GM18498 (cell line): ENCODE results near the gene AIMP1.
"Not testable (repeated sequence)": the region's sequence is repeated elsewhere in the genome, so short reads cannot be mapped to it uniquely, and the experiment has no call there.

Experiments
- ATAC-seq: cut with Tn5 transposase; IDR thresholded peaks from one replicate; pipeline ENCODE4 v1.9.1; 2021; ENCODE audit warnings: mild to moderate bottlenecking, moderate library complexity; ENCODE audit not compliant: unreplicated experiment

The AIMP1 gene

GRCh38 chr4:106344647-106344970 is 28.3 kb downstream of the AIMP1 start:
- no peak for ATAC-seq

- no peak for ATAC-seq
Observed at GRCh38 chr4:106347167-106347566, 30.8 kb downstream of the AIMP1 start.

- no peak for ATAC-seq
Observed at GRCh38 chr4:106351016-106351415, 34.7 kb downstream of the AIMP1 start.

GRCh38 chr4:106353786-106354185 is 37.4 kb downstream of the AIMP1 start:
- ATAC-seq = no peak

- ATAC-seq = no peak
Observed at GRCh38 chr4:106355193-106355592, 38.8 kb downstream of the AIMP1 start.

- no peak for ATAC-seq
Observed at GRCh38 chr4:106358899-106359298, 42.5 kb downstream of the AIMP1 start.

- ATAC-seq = no peak
Observed at GRCh38 chr4:106362086-106362825, 45.9 kb downstream of the AIMP1 start.

- ATAC-seq = no peak
Observed at GRCh38 chr4:106364282-106364681, 47.9 kb downstream of the AIMP1 start.

GRCh38 chr4:106365613-106366012 is 49.3 kb downstream of the AIMP1 start:
- no peak for ATAC-seq

GRCh38 chr4:106366026-106366425 is 49.7 kb downstream of the AIMP1 start:
- no peak for ATAC-seq

GRCh38 chr4:106367072-106367471 is 50.7 kb downstream of the AIMP1 start:
- ATAC-seq = no peak

GRCh38 chr4:106368678-106369077 is 52.3 kb downstream of the AIMP1 start, which contains the start of gene GIMD1:
Gene GIMD1 (minus strand): TSS chr4:106368778. CDS start chr4:106367435, 1,343 bp downstream.
- ATAC-seq = no peak

GRCh38 chr4:106369456-106370060 is 53.2 kb downstream of the AIMP1 start:
- ATAC-seq = peak; percentile 68

GRCh38 chr4:106370214-106370613 is 53.9 kb downstream of the AIMP1 start:
- no peak for ATAC-seq

- ATAC-seq = no peak
Observed at GRCh38 chr4:106371161-106371560, 54.8 kb downstream of the AIMP1 start.

- no peak for ATAC-seq
Observed at GRCh38 chr4:106373026-106373425, 56.7 kb downstream of the AIMP1 start.

- no peak for ATAC-seq
Observed at GRCh38 chr4:106380179-106380578, 63.8 kb downstream of the AIMP1 start.

- no peak for ATAC-seq
Observed at GRCh38 chr4:106384878-106385277, 68.5 kb downstream of the AIMP1 start.

GRCh38 chr4:106385853-106386393 is 69.6 kb downstream of the AIMP1 start:
- no peak for ATAC-seq

GRCh38 chr4:106395582-106395981 is 79.2 kb downstream of the AIMP1 start:
- ATAC-seq = no peak

- ATAC-seq = not testable (repeated sequence)
Observed at GRCh38 chr4:106398898-106399297, 82.5 kb downstream of the AIMP1 start.
